IMR-90 (cell line): ENCODE data around the gene ACIN1. TPM values are rescaled to one million over a fixed set of nuclear protein-coding genes. Genes with fewer than 3 reads are reported as not detected.

Source experiments
- CTCF ChIP-seq: conservative IDR thresholded peaks from 2 replicates; pipeline ENCODE4 v1.5.1; 2012; ENCODE audit warnings: mild to moderate bottlenecking, low read depth, low read length, improper control_type of control experiment
- MXI1 ChIP-seq: IDR thresholded peaks from 2 replicates; pipeline ENCODE4 v1.6.1; 2012; ENCODE audit warnings: low read depth, mild to moderate bottlenecking, low read length, moderate library complexity, borderline replicate concordance
- polyA plus RNA-seq, 3 experiments: library from polyadenylated mRNA; depleted of rRNA; stranded (reverse); fragments of >200 nt; gene quantifications; 2 replicates each; pipeline ENCODE4 v1.2.3, GENCODE V29; 2012; ENCODE audit warnings: low replicate concordance in 1 of 3
- total RNA-seq: library from RNA; depleted of rRNA; stranded (reverse); fragments of >200 nt; gene quantifications from 2 replicates; pipeline ENCODE4 v1.2.3, GENCODE V29; 2012

The ACIN1 gene
- total and polyA plus RNA-seq, 2 of the 4 experiments (the other 2 are of a cell fraction), result 73.8 to 185 TPM

GRCh38 chr14:23034498-23035302, 60.2 kb downstream of the ACIN1 start, which contains the start of gene PSMB5 (continued):
- TF ChIP-seq CTCF (no peak), MXI1 (no peak)
